Subcutaneous abdominal adipose tissue (tissue), 5 donors: ENCODE measurements around the gene JAK3.
"Not testable (repeated sequence)": the region's sequence is repeated elsewhere in the genome, so short reads cannot be mapped to it uniquely, and the experiment has no call there.

ENCODE experiments used
- H3K27ac ChIP-seq: one replicate; pipeline ENCODE4 v1.7.0; 2013; ENCODE audit warnings: low read depth, mild to moderate bottlenecking, inconsistent platforms, low read length, moderate library complexity
- H3K27me3 ChIP-seq, 5 donors: one replicate each; pipeline ENCODE4 v1.7.0; 2013; ENCODE audit warnings: low read length in 5 of 5, inconsistent platforms in 1 of 5; ENCODE audit not compliant: control insufficient read depth in 5 of 5, insufficient read depth in 4 of 5
- H3K36me3 ChIP-seq, 5 donors: one replicate each; pipeline ENCODE4 v1.7.0; 2013; ENCODE audit warnings: low read length in 5 of 5; ENCODE audit not compliant: control insufficient read depth in 5 of 5, insufficient read depth in 5 of 5
- H3K4me1 ChIP-seq, 5 donors: one replicate each; pipeline ENCODE4 v1.7.0; 2013; ENCODE audit warnings: low read length in 5 of 5, mild to moderate bottlenecking in 3 of 5, moderate library complexity in 1 of 5; ENCODE audit not compliant: control insufficient read depth in 5 of 5, insufficient read depth in 5 of 5
- H3K4me3 ChIP-seq, 5 donors: one replicate each; pipeline ENCODE4 v1.7.0; 2013; ENCODE audit warnings: low read length in 5 of 5, low read depth in 1 of 5
- H3K9ac ChIP-seq, 5 donors: one replicate each; pipeline ENCODE4 v1.7.0; 2013; ENCODE audit warnings: low read length in 5 of 5, mild to moderate bottlenecking in 4 of 5, moderate library complexity in 3 of 5
- H3K9me3 ChIP-seq, 5 donors: one replicate each; pipeline ENCODE4 v1.7.0; 2013; ENCODE audit warnings: low read length in 5 of 5; ENCODE audit not compliant: control insufficient read depth in 5 of 5
- donor health status: healthy.
- donor health status: healthy.
- donor health status: healthy.
- donor health status: healthy.
- donor health status: healthy.

JAK3 gene

GRCh38 chr19:17795495-17795856 is 52.3 kb downstream of the JAK3 start:
- H3K4me3 ChIP-seq: no peak overlapping the region
- H3K27me3 ChIP-seq: peaks cover 21 to 40% (median 37%) of the 10 kb centered on the region in 5 donors

GRCh38 chr19:17794731-17795494 is 52.9 kb downstream of the JAK3 start, which contains the start of gene B3GNT3:
TSS of gene B3GNT3 (plus strand) at chr19:17795138. CDS start at chr19:17807808, 12,670 bp downstream.
- H3K4me3 ChIP-seq: peak within 1 kb of the TSS in 1 of 5 donors; percentile 19
- no peaks in the 10 kb centered on the region for H3K36me3 ChIP-seq
- peak within 1 kb of the TSS in 1 of 5 donors; percentile 28 for H3K9ac ChIP-seq
- peaks cover 21 to 40% (median 37%) of the 10 kb centered on the region in 5 donors for H3K27me3 ChIP-seq
- peaks cover 0 to 8% (median 3%) of the 10 kb centered on the region in 5 donors for H3K4me1 ChIP-seq
- no peaks in the 10 kb centered on the region for H3K9me3 ChIP-seq
- no peak within 1 kb of the TSS for H3K27ac ChIP-seq

More at GRCh38 chr19:17795495-17795856, 52.3 kb downstream of the JAK3 start:
- no peak overlapping the region for H3K27ac ChIP-seq
- no peak overlapping the region for H3K9ac ChIP-seq
- H3K36me3 ChIP-seq: no peaks in the 10 kb centered on the region
- peaks cover 0 to 8% (median 3%) of the 10 kb centered on the region in 5 donors for H3K4me1 ChIP-seq
- no peaks in the 10 kb centered on the region for H3K9me3 ChIP-seq

- Histone ChIP-seq H3K4me3 (no peak overlapping the region), H3K27me3 (peaks cover 17 to 40% (median 32%) of the 10 kb centered on the region in 5 donors), H3K4me1 (peaks cover 0 to 8% (median 3%) of the 10 kb centered on the region in 5 donors), H3K9ac (peak overlapping the region in 1 of 5 donors; percentile 28), H3K27ac (no peak overlapping the region), H3K36me3 (no peaks in the 10 kb centered on the region), H3K9me3 (no peaks in the 10 kb centered on the region)
Measured at GRCh38 chr19:17794412-17794730, 53.4 kb downstream of the JAK3 start.

- Histone ChIP-seq H3K4me1 (peaks cover 0 to 8% (median 3%) of the 10 kb centered on the region in 5 donors), H3K9ac (no peak overlapping the region), H3K27me3 (peaks cover 14 to 25% (median 19%) of the 10 kb centered on the region in 5 donors), H3K4me3 (no peak overlapping the region), H3K9me3 (peaks cover 0 to 4% (median 0%) of the 10 kb centered on the region in 5 donors), H3K27ac (no peak overlapping the region), H3K36me3 (no peaks in the 10 kb centered on the region)
Measured at GRCh38 chr19:17790059-17790780, 57.6 kb downstream of the JAK3 start.

GRCh38 chr19:17788632-17789031 is 59.1 kb downstream of the JAK3 start:
- no peak overlapping the region for H3K27ac ChIP-seq
- H3K9ac ChIP-seq: no peak overlapping the region
- peaks cover 0 to 4% (median 0%) of the 10 kb centered on the region in 5 donors for H3K9me3 ChIP-seq
- H3K4me3 ChIP-seq: no peak overlapping the region
- H3K36me3 ChIP-seq: no peaks in the 10 kb centered on the region
- peaks cover under 1 to 9% (median 3%) of the 10 kb centered on the region in 5 donors for H3K27me3 ChIP-seq
- H3K4me1 ChIP-seq: peaks cover 1 to 6% (median 4%) of the 10 kb centered on the region in 5 donors

GRCh38 chr19:17787274-17787913 is 60.4 kb downstream of the JAK3 start:
- Histone ChIP-seq H3K27me3 (peaks cover 0 to 5% (median 0%) of the 10 kb centered on the region in 5 donors), H3K4me3 (no peak overlapping the region), H3K36me3 (no peaks in the 10 kb centered on the region), H3K27ac (no peak overlapping the region), H3K9me3 (peaks cover 0 to 5% (median 4%) of the 10 kb centered on the region in 5 donors), H3K9ac (no peak overlapping the region), H3K4me1 (peaks cover 1 to 6% (median 4%) of the 10 kb centered on the region in 5 donors)

- Histone ChIP-seq H3K9me3 (peaks cover 0 to 6% (median 4%) of the 10 kb centered on the region in 5 donors), H3K27me3 (peaks cover 0 to 9% (median 0%) of the 10 kb centered on the region in 5 donors), H3K27ac (no peak overlapping the region), H3K9ac (no peak overlapping the region), H3K4me1 (peaks cover 0 to 6% (median 4%) of the 10 kb centered on the region in 5 donors), H3K36me3 (no peaks in the 10 kb centered on the region), H3K4me3 (no peak overlapping the region)
Measured at GRCh38 chr19:17784201-17785008, 63.4 kb downstream of the JAK3 start.

GRCh38 chr19:17783721-17784120 is 64.1 kb downstream of the JAK3 start:
- H3K4me3 ChIP-seq, H3K27ac ChIP-seq, H3K9ac ChIP-seq, H3K36me3 ChIP-seq, H3K9me3 ChIP-seq, H3K27me3 ChIP-seq: not testable (repeated sequence)
- peaks cover 0 to 12% (median 8%) of the 10 kb centered on the region in 5 donors for H3K4me1 ChIP-seq

GRCh38 chr19:17780781-17781180 is 67.0 kb downstream of the JAK3 start:
- Histone ChIP-seq H3K27me3 (peaks cover 0 to 7% (median 0%) of the 10 kb centered on the region in 5 donors), H3K4me1 (peaks cover 0 to 38% (median 24%) of the 10 kb centered on the region in 5 donors), H3K4me3 (no peak overlapping the region), H3K9ac (no peak overlapping the region), H3K27ac (no peak overlapping the region), H3K36me3 (no peaks in the 10 kb centered on the region), H3K9me3 (peaks cover 0 to 6% (median 4%) of the 10 kb centered on the region in 5 donors)
